ENCODE data around the gene COQ10A.
"Not testable (repeated sequence)": the region's sequence is repeated elsewhere in the genome, so short reads cannot be mapped to it uniquely, and the experiment has no call there.

COQ10A gene

DNA sequence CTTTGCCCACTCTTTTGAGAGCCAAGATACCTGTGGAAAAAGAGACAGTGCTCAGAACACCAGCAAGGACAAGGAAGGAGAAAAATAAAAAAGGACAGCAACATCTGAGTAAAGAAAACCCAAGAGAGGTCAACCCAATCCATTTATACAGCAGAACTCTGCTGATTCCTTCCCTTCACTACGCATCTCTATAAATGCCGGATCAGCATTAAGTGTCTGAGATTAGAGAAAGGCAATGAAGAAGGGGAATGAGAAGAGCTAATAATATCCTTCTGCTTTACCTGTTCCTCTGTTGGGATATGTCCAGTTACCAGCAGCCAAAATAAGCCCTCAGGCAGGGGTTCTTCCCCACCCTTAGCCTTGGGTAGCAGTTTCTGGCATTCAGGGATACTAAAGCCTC lies 15.8 kb downstream of the COQ10A start:
- DNase-seq, result no peak

DNA sequence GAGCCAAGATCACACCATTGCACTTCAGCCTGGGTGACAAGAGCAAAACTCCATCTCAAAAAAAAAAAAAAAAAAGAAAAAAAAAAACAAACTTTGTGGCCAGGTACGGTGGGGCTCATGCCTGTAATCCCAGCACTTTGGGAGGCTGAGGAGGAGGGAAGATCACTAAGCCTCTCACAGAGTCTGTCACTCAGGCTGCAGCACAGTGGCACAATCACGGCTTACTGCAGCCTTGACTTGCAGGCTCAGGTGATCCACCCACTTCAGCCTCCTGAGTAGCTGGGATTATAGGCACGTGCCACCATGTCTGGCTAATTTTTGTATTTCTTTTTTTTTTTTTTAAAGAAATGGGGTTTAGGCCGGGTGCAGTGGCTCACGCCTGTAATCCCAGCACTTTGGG lies 17.5 kb downstream of the COQ10A start:
- not testable (repeated sequence) for DNase-seq

DNA sequence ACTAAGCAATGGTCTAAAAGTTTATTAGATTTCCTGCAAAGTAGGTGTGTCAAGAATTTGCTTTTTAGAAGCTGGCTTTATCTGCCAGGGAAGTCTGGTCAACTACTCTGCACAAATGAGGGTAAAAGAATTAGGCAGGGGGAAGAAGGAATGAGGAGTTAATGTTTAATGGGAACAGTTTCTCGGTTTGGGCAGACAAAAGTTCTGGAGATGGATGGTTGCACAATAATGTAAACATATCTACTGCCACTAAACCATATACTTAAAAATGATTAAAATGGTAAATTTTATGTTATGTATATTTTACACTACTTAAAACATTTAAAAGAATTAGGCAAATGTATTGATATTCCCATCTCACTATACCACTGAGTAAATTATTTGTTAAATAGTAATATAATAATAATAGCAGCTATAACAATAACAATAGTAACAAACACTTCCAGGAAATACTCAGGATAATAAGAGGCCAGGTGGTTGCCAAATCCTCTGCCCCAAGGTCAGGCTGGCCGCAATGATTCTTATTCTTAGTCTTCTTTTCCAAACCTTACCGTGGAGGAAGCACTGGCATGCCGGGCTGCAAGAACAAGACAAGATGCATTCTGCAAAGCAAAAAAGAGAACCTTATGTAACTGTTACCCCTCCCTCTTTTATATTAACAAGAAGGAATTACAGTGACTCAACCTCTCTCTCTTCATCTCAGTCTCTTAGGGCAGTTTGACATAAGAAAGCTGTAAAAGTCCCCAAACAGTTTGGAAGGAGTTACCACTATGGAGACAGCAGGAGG lies 19.5 kb downstream of the COQ10A start:
- no peak for DNase-seq

DNA sequence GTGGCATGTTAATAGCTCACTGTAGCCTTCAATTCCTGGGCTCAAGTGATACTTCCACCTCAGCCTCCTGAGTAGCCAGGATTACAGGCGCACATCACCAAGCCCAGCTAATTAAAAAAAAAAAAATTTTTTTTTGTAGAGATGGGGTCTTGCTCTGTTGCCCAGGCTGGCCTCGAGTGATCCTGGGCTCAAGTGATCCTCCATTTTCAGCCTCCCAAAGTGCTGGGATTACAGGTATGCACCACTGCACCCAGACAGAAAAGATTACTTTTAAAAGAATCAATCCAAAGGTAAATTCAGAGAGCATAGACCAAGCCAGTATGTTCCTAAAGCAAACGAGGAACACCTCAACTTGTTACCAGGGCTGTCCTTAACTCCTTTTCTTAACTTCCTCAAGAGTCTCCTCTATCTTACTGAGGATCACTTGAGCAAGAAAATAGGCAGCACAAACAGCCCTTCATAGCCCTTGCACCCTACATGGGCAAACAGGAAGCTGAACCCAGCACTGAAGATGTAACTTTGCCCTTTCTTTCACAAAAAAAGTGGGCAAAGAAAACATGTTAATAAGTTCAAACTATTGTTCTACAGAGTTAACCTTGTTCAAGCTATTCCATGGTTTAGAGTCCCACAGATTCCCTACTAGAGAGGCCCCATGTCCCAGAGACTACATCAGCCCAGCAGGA lies 22.1 kb downstream of the COQ10A start:
- no peak for DNase-seq

DNA sequence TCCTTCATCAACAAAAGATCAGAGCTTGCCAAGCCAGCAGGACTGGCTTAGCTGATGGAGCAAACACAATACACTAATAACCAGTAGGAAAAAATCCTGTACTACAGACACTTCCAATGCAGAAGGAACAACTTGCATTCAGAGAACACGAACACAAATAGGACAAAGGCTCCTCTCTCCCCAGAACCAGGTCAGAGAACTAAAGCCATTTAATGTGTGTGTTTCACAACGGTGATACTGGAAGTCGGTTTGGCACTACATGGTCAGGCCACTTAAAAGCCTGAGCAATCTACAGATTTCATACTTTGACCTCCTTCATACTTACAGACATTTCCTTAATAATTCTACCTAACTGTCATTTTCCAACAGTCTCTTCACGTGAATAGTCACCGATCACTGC lies 27.1 kb downstream of the COQ10A start:
- no peak for DNase-seq

DNA sequence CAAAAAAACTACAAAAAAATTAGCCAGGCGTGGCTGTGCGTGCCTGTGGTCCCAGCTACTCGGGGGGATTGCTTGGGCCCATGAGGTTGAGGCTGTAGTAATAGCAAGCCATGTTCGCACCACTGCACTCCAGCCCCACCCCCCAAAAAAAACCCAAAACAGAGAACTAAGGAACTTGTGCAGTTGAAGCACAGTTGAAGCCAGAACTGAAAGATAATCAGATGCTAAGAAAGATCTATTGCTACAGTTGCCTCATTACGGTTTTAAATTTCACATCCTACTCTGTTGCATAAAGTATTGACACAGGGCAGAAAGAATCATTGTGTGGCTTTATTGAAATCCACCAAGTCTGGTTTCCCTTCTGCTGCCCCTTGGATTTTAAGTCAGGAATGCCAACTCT lies 29.6 kb downstream of the COQ10A start:
- no peak for DNase-seq

DNA sequence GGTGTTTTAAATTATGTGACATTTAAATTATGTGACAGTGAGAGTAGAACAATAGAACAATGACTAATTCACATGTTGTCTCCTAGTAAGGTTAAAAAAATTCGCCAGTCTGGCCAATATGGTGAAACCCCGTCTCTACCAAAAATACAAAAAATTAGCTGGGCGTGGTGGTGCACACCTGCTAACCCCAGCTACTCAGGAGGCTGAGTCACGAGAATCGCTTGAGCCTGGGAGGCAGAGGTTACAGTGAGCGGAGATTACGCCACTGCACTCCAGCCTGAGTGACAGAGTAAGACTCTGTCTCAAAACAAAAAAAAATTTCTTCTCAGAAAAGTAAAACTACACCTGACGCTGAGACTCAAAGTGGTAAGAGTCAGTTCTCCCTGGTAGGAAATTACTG lies 30.7 kb downstream of the COQ10A start:
- DNase-seq, result no peak

DNA sequence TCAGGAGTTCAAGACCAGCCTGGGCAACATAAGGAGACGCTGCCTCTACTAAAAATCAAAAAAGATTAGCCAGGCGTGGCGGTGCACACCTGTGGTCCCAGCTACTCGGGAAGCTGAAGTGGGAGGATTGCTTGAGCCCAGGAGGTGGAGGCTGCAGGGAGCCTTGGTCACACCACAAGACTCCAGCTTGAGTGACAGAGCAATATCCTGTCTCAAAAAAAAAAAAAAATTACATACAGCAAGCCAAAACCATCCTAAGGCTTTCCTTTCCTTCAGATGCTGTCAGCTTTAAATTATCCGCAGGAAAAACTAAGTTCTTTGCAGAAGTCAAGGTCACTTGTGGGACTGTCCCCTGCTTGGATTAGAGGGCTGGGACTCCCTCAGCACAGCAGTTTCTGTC lies 32.1 kb downstream of the COQ10A start:
- no peak for DNase-seq

DNA sequence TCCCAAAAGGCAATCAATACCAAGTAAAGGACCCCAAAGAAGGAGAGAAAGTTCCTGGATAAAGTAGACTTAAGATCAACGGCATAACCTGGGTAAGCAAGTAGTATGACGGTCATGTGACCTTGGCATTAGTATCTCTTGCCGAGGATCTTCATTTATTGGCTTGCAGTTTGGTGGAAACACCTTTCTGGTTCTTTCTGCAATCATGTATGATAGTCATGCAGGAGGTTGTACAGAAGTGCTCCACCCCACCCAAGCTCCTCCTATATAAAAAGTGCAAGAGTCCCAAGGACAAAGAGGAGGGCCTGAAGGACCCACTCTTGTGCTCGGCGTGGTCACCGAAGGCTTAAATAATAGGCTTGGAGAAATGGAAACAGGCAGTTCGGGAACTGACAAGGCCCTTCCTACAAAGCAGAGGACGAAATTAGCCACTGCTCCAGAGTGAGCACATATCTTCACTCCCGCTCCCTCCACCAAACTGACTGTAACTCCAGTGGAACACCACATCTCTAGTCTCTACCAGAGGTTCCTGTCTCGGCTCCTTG lies 32.6 kb downstream of the COQ10A start:
- DNase-seq, result no peak

DNA sequence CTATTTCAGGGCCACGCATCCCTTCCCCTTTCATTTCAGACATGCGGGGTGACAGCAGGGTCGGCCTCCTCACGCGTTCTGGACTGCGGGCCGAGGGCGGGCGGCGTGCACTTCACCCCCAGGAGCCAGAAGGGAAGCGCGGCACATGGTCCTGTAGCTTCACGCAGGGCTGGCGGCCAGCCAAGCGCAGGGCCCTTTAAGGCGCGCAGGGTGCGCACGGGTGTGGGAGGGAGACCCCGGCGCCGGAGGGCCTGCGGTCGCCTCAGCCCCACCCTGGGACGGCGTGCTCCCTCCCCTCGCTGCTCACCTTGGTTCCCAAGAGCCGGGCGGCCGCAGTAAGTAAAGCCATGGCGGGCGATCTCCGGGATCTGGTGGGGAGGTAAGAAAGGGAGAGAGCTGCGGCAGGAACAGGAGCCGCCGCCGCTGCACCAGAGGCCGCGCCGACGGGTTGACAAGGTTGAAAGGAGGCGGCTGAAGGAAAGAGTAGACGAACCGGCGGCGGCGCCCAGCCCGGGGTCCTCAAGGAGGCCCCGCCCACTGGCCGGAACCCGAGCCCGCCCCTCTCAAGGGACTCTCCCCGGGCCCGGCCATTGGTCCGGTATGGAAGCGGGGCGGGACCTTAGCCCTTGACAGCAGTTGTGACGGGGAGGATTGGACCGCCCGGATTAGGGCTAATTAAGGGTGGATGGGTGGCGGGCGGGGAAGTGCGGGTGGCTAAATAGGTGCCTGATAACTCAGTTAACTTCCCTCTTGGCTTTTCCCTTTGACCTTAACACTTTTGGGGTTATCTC lies 33.3 kb downstream of the COQ10A start, which contains the start of gene CS:
CS (minus strand) TSS at position 478 of the 791 bp plus-strand sequence; CDS start at position 349, 129 bp downstream.
- peak; percentile 97 for DNase-seq

DNA sequence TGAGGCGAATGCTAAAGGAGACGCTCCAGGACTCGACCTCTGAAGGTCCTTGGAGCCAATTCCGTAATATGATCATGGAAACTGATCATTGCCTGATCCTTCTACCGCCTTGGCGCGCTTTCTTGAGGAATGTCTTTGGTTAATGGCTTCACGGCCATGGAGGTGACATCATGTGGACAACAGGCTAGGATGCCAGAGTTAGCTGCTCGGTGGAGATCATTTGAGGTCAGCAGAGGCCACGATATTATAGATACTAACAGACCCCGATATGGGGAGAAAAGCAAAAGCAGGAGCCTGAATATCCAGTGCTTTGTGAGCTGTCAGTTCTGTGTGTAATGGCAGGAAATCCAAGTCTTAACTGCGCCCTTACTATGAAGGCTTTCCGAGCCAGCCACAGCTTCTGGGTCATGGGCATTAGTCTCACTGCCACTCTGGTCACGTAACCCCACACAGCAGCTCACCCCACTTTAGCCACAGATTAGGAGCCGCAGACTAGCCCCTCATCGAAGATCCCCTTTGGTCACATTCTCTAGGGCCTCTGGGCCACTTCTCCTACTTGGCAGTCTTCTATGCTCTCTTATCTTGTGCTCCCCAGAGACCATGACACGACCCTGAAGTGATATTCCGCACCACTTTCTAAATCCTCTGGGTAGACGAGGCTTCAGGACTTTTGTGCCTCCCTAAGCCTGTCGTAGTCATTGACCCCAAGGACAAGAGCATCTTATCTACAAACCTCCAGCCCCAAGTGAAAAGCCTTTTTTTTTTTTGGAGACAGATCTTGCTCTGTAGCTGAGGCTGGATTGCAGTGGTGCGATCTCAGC lies 34.1 kb downstream of the COQ10A start:
- DNase-seq, result no peak

DNA sequence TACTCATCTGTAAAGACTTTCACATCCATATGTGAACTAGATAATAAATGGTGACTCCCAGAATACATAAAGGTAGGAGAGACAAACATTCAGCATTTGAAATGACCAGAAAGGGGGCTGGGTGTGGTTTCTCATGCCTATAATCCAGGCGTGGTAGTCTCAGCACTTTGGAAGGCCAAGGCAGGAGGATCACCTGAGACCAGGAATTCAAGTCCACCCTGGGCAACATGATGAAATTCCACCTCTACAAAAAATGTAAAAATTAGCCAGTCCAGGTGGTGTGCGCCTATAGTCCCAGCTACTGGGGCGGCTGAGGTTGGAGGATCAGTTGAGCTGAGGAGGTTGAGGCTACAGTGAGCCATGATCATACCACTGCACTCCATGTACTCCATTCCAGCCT lies 37.5 kb downstream of the COQ10A start:
- DNase-seq, result no peak

DNA sequence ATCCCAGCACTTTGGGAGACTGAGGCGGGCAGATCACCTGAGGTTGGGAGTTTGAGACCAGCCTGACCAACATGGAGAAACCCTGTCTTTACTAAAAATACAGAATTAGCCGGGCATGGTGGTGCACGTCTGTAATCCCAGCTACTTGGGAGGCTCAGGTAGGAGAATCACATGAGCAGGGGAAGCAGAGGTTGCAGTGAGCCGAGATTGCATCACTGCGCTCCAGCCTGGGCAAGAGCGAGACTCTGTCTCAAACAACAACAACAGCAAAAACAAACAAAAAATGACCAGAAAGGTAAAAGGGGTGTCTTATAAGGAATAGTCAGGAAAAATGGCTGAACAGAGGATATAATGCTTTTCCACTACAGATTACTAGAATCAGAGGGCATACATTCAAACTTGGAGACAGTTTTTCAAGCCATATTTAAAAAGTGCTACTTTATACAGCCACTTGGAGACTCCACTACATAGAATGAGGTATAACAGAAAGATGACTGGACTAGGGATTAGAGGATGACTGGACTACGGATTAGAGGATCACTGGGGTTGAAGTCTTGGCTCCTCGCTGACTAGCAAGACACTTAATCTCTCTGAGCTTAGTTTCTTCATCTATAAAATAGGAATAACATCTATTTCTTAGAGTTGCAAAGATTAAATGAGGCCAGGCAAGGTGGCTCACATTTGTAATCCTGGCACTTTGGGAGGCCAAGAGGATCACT lies 38.3 kb downstream of the COQ10A start:
- no peak for DNase-seq

DNA sequence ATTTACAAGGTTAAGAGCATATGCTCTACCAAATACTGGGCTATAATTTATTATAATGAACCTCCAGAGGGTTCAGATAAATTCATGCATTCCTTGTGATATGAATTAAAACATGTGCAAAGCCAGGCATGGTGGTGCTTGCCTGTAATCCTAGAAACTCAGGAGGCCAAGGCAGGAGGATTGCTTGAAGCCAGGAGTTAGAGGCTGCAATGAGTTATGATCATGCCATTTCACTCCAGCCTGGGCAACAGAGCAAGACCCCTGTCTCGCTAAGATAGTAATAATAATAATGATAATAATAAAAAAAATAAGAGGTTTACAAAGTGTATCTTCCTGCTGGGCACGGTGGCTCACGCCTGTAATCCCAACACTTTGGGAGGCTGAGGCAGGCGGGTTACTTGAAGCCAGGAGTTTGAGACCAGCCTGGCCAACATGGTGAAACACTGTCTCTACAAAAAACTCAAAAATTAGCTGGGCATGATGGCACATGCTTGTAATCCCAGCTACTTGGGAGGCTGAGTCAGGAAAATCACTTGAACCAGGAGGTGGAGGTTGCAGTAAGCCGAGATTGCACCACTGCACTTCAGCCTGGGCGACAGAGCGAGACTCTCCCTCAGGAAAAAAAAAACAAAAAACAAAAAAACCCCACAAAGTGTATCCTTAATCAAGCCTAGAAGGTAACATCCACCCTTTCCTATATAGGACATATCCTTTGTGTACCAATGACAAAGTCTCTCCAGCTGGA lies 40.7 kb downstream of the COQ10A start:
- DNase-seq, result no peak

DNA sequence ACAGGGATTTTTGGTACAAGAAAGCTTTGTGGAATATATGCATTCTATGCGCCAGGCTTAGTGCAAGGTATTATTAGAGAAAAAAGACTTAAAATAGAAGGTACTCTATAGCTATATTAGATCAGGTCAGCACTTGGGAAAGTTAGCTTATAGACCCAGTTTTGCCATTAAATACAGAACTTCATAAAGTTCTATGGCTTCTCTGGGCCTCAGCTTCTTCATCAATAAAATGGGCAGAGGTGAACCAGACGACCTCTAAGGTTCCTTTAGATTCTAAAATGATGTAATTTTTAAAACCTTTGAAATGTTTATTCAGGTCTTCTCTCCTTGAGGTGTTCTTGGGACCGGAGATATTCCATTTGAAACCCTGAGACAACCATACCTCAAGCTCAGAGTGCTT lies 42.0 kb downstream of the COQ10A start:
- no peak for DNase-seq

DNA sequence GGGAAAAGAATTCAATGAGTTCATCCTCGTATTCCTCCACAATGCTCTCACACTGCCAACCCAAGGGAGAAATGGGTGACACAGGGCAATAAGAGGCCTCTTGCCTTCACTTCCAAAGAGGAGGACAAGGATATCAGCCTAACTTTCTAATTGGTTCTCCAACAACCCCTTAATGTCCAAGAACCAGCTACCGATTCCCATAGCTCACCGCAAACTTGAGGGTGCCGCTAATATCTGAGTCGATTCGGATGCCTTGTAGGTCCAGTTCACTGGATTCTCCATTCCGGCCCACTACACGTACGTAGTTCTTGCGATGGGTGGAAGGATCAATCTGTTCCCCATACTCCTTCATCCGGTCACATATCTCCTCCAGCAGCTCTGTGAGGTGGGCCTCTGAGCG lies 44.3 kb downstream of the COQ10A start:
- DNase-seq, result no peak

DNA sequence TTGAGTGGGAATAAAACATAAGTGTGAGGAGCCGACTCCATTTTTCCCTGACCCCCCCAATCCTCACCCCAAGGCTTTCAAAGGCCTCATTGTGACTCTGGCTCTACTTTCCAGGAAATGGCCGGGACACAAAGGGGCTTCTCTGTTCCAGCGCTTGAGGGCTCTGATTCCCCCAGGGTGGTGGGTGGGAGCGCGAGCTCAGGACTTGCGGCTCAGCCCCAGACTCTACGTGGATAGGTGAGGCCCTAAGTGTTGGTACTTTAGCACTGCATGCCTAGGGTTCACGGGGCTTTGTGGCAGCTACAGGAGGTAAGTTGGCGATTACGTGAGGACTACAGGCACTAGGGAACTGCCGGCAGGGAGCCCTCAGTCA lies 48.5 kb downstream of the COQ10A start:
- no peak for DNase-seq

DNA sequence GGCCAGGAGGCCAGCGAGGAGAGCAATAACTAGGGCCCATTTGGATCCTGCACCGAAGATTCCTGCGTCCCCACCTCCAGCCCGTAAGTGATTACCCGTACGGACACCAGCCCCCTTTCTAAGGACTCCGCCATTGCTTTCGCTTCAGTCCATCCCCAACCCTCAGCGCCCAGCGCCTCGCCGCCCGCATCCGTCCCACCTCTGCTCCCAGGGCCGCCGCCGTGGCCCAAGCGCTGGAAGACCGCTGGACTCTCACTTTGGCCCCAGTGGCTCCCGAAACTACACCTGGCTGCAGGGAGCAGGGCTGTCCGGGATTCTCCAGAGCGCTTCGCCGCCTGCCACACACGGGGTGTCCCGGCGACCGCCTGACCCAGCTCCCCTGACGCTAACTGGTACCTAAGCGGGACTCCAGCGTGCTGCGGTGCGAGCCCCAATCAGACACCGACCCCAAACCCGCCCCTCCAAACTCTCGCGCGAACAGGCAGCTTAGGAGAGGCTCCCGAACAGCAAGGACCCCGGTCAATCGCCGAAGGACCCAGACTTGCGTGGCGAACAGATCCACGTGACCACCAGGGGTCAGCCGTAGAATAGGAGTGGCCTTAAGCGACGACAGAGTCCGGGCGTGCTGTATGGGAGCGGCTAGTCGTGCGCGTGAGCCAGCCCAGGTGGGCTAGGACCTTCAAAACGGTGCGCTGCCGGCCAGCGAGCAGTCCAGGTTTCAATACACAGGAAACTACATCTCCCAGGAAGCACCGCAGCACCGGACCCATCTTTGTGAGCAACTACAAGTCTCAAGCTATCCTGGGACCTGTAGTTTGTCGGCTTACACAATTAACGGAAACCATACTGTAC lies 49.1 kb downstream of the COQ10A start, which contains the start of gene CNPY2:
CNPY2 (minus strand) TSS at position 367 of the 852 bp plus-strand sequence. CDS start 771 bp downstream, outside the sequence.
- peak; percentile 86 for DNase-seq

DNA sequence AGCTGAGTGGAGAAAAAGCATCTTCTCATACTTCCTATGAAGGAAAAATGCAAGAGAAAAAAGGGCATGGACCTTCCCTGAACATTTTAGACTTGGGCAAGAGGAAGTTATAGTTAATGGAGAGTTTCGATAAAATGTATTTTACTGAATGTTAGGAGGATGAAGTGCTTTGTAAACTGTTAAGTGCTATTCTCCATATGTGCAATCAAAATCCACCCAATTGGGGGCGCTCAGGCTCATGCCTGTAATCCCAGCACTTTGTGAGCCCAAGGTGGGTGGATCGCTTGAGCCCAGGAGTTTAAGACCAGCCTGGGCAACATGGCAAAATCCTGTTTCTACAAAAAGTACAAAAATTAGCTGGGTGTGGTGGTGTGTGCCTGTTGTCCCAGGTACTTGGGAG lies 50.9 kb downstream of the COQ10A start:
- no peak for DNase-seq

All from activated effector memory CD4-positive, alpha-beta T cell treated with Interleukin-2 at 50 U/mL for 16 hours (primary cell).